Endothelial cell of umbilical vein (primary cell): Measurements from ENCODE around the gene METTL9. TPM values are rescaled to one million over a fixed set of nuclear protein-coding genes. Genes with fewer than 3 reads are reported as not detected.

Source experiments
- BruUV-seq: library from RNA; stranded (reverse); fragments of 400-500 nt; replicated peaks from 2 replicates; lab custom pipeline; 2021; lab: Mats Ljungman, UMichigan
- CTCF ChIA-PET: fragments of 300-600, 350-600 bp; sonication (Branson Sonifier 250); formaldehyde crosslinking; loops from one replicate; lab custom pipeline; 2021; ENCODE audit warnings: antibody characterized with exemption, inconsistent platforms; lab: Charles Lee
- POLR2A ChIA-PET: fragments of 300-600, 350-600 bp; sonication (Branson Sonifier 250); formaldehyde crosslinking; loops from one replicate; lab custom pipeline; 2021; ENCODE audit warnings: antibody characterized with exemption, inconsistent platforms; lab: Charles Lee
- DNase-seq: peaks from one replicate; pipeline ENCODE4 v3.0.0-alpha.2; 2011; ENCODE audit warnings: low read depth, low spot score
- FAIRE-seq: peaks from 2 replicates; lab custom pipeline; 2011; peaks lifted over from hg19 to GRCh38; lab: Jason Lieb, UNC
- H2AFZ ChIP-seq: 2 replicates; pipeline ENCODE4 v1.6.0; 2012; ENCODE audit warnings: low read depth, low read length, control low read depth, inconsistent platforms
- H3K27ac ChIP-seq: 2 replicates; pipeline ENCODE4 v1.5.1; 2011; ENCODE audit warnings: low read depth, mild to moderate bottlenecking, control low read depth, low read length, moderate library complexity; ENCODE audit not compliant: insufficient read depth
- H3K27me3 ChIP-seq, 2 experiments: 2 replicates each; pipeline versions ENCODE4 v1.6.0 to v1.6.1; 2011; ENCODE audit warnings: low read length in 2 of 2, mixed read lengths in 1 of 2; ENCODE audit not compliant: control insufficient read depth in 2 of 2, insufficient read depth in 2 of 2
- H3K36me3 ChIP-seq, 2 experiments: 2 replicates in 1 of 2; 3 replicates in 1 of 2; pipeline ENCODE4 v1.5.1; 2011; ENCODE audit warnings: low read length in 2 of 2, mild to moderate bottlenecking in 1 of 2, moderate library complexity in 1 of 2; ENCODE audit not compliant: control insufficient read depth in 2 of 2, insufficient read depth in 2 of 2; ENCODE audit errors: extremely low read depth in 1 of 2
- H3K4me1 ChIP-seq: 3 replicates; pipeline ENCODE4 v1.5.1; 2011; ENCODE audit warnings: mild to moderate bottlenecking, low read length; ENCODE audit not compliant: control insufficient read depth, insufficient read depth; ENCODE audit errors: extremely low read depth
- H3K4me2 ChIP-seq: 2 replicates; pipeline ENCODE4 v1.6.1; 2011; ENCODE audit warnings: low read length, control low read depth, mixed read lengths; ENCODE audit not compliant: insufficient read depth
- H3K4me3 ChIP-seq, 3 experiments: fragments of 200-600 bp in 1 of 3; sonication (generic), shearing (Covaris generic) in 1 of 3; replicated peaks in 1 of 3; 2 replicates each; pipeline ENCODE4 v1.5.1; 2011 to 2016; ENCODE audit warnings: control low read depth in 3 of 3, low read length in 3 of 3, mild to moderate bottlenecking in 2 of 3, inconsistent platforms in 1 of 3, low read depth in 1 of 3, moderate library complexity in 1 of 3; ENCODE audit not compliant: insufficient read depth in 1 of 3
- H3K79me2 ChIP-seq: 2 replicates; pipeline ENCODE4 v1.6.0; 2012; ENCODE audit warnings: low read length, inconsistent platforms; ENCODE audit not compliant: control insufficient read depth, insufficient read depth
- H3K9ac ChIP-seq: replicated peaks from 2 replicates; pipeline ENCODE3; 2011; ENCODE audit warnings: low read length, control low read depth; ENCODE audit not compliant: insufficient read depth; ENCODE audit errors: extremely low read depth
- H3K9me1 ChIP-seq: replicated peaks from 3 replicates; pipeline ENCODE4 v1.6.0; 2011; ENCODE audit warnings: mild to moderate bottlenecking, low read length; ENCODE audit not compliant: control insufficient read depth, insufficient read depth; ENCODE audit errors: extremely low read depth
- H3K9me3 ChIP-seq: replicated peaks from 2 replicates; pipeline ENCODE4 v1.5.1; 2012; ENCODE audit warnings: low read length, inconsistent platforms; ENCODE audit not compliant: control insufficient read depth, insufficient read depth
- H4K20me1 ChIP-seq: replicated peaks from 2 replicates; pipeline ENCODE3; 2011; ENCODE audit warnings: mild to moderate bottlenecking, low read length; ENCODE audit not compliant: control insufficient read depth, insufficient read depth; ENCODE audit errors: extremely low read depth
- GATA2 ChIP-seq: IDR thresholded peaks from 2 replicates; pipeline ENCODE4 v1.7.0; 2011; ENCODE audit warnings: low read depth, mild to moderate bottlenecking, moderate library complexity, mixed read lengths, low read length; ENCODE audit not compliant: insufficient read length, insufficient read depth
- JUN ChIP-seq: IDR thresholded peaks from 2 replicates; pipeline ENCODE4 v1.6.1; 2011; ENCODE audit warnings: borderline replicate concordance, low read depth; ENCODE audit not compliant: insufficient read length, insufficient read depth
- dilution Hi-C: fragments of 300-500 bp; cut with MboI; formaldehyde crosslinking; loops from one replicate; pipeline ENCODE4 v1.15.0; 2019; ENCODE audit warnings: low sequenced_read_pairs; ENCODE audit not compliant: extremely low pct_ligation_motif_present
- intact Hi-C: fragments of 100-400 bp; cut with micrococcal nuclease; formaldehyde crosslinking; loops from one replicate; pipeline ENCODE4 v1.10.0; 2022
- polyA plus RNA-seq, 4 experiments: library from polyadenylated mRNA; depleted of rRNA in 3 of 4; stranded (reverse) in 3 of 4; unstranded in 1 of 4; fragments of >200 nt; gene quantifications; 2 replicates each; pipeline versions ENCODE4 v1.2.1 to v1.2.3, GENCODE V29; 2011 to 2012; ENCODE audit warnings: missing spikeins in 1 of 4
- total RNA-seq: library from RNA; stranded (reverse); gene quantifications from 2 replicates; pipeline ENCODE4 v1.2.3, GENCODE V29; 2021
- TF ChIP-seq, protein P1 (sequence below): IDR thresholded peaks from 2 replicates; pipeline ENCODE4 v1.6.1; 2011; ENCODE audit not compliant: insufficient read depth, insufficient read length
- TF ChIP-seq, protein P2 (sequence below), 2 donors: IDR thresholded peaks; 1 replicate in 1 of 2; 2 replicates in 1 of 2; pipeline ENCODE4 v1.5.1; 2011; ENCODE audit warnings: low read length in 2 of 2, mild to moderate bottlenecking in 2 of 2, moderate library complexity in 2 of 2, control low read depth in 1 of 2, inconsistent platforms in 1 of 2, low read depth in 1 of 2; ENCODE audit not compliant: insufficient read depth in 1 of 2; ENCODE audit errors: extremely low read depth in 1 of 2

Gene METTL9
- total and polyA plus RNA-seq, 2 donors (not counting 3 experiments of a cell fraction or from before 2014, with no cell fraction given), result 53.8 to 121 TPM

DNA sequence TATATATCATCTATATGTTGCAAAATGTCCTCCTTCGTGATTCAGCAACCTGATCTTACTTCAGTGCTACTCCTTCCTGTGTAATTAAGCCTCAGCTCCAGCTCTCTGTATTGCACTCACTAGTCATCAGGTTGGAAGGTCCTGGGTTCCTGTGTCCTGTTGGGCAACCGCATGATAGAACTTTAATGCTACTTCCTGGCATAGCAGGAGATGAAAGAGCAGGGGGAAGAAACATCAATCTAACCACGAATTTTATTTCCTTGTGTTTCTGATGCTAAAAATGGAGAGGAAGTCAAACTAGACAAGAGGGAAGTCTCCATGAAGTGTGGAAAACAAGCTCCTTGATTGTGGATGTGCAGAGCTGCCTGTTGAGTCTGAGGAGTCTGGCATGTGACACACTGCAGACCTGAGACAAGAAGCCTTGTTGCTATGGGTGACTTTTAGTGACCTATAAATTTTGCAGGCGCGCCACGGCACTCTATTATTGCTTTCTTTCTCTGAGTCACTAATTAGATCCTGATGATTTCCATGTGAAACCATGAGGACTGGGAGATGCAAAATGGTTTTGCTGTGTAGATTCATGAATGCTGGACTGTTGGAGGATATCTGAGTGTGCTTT lies 27.4 kb downstream of the METTL9 start:
- Histone ChIP-seq H3K79me2 (peaks cover 5% of the 10 kb centered on the region), H3K9ac (no peak overlapping the region), H2AFZ (no peak overlapping the region), H3K9me1 (no peaks in the 10 kb centered on the region), H3K27me3 (no peaks in the 10 kb centered on the region), H3K4me1 (peaks cover 14% of the 10 kb centered on the region), H3K4me2 (peak overlapping the region; percentile 20), H3K27ac (peak overlapping the region; percentile 54), H4K20me1 (no peaks in the 10 kb centered on the region), H3K9me3 (no peaks in the 10 kb centered on the region), H3K36me3 (peaks cover 4 to 9% of the 10 kb centered on the region in 2 experiments), H3K4me3 (no peak overlapping the region)
- ChIA-PET CTCF (interaction anchor here (0.5 to 1.7 kb wide), 6 partner anchors 11 to 35 kb away, joined by 3 to 5 read pairs (median 3); no protein-coding TSS in a partner anchor), POLR2A (no interaction called here)
- peak; percentile 68 for DNase-seq
- FAIRE-seq, result peak; percentile 92
- BruUV-seq, result no TSS peak
- intact Hi-C loops (loop anchor here (1.0 to 10.0 kb wide), 2 partner anchors 27 to 1438 kb away; partner anchors contain the start of gene METTL9), dilution Hi-C loops (no loop called here)
- TF ChIP-seq, protein P1, sequence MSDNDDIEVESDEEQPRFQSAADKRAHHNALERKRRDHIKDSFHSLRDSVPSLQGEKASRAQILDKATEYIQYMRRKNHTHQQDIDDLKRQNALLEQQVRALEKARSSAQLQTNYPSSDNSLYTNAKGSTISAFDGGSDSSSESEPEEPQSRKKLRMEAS, result no peak
- TF ChIP-seq JUN, result peak; percentile 33

DNA sequence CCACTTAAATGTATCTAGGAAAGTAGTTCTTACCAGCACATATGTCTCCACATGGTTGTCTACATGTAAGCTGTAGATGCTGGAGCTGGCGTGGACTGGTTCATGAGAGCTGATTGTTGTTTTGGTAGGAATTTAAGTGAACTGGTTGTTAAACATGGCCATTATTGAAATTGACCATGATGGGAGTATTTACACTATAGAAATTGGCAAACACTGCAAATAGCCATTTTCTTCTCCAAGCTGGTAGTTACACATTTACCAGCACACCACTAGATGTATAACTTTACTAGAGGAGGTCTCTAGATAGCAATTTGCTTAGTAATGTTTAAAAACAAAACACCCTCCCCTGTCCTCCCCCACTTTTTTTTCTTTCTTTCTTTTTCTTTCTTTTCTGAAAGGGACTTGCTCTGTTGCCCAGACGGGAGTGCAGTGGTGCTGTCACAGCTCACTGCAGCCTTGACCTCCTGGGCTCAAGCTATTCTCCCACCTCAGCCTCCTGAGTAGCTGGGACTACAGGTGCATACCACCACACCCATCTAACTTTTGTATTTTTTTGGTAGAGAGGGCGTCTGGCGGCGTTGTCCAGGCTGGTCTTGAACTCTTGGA lies 28.8 kb downstream of the METTL9 start:
- POLR2A ChIA-PET, result no interaction called here
- no peak overlapping the region for H3K4me3 ChIP-seq
- H3K9ac ChIP-seq, result no peak overlapping the region
- no peaks in the 10 kb centered on the region for H3K27me3 ChIP-seq
- BruUV-seq, result no TSS peak
- intact Hi-C loops (loop anchor here (10.0 kb wide), 1 partner anchor 1437 kb away; no protein-coding TSS in a partner anchor), dilution Hi-C loops (no loop called here)
- H2AFZ ChIP-seq, result no peak overlapping the region
- H3K27ac ChIP-seq, result no peak overlapping the region
- DNase-seq (no peak), FAIRE-seq (no peak)
- no peaks in the 10 kb centered on the region for H4K20me1 ChIP-seq
- no peaks in the 10 kb centered on the region for H3K9me3 ChIP-seq
- TF ChIP-seq JUN (no peak), GATA2 (no peak)
- TF ChIP-seq, protein P1, result no peak
- TF ChIP-seq, protein P2, sequence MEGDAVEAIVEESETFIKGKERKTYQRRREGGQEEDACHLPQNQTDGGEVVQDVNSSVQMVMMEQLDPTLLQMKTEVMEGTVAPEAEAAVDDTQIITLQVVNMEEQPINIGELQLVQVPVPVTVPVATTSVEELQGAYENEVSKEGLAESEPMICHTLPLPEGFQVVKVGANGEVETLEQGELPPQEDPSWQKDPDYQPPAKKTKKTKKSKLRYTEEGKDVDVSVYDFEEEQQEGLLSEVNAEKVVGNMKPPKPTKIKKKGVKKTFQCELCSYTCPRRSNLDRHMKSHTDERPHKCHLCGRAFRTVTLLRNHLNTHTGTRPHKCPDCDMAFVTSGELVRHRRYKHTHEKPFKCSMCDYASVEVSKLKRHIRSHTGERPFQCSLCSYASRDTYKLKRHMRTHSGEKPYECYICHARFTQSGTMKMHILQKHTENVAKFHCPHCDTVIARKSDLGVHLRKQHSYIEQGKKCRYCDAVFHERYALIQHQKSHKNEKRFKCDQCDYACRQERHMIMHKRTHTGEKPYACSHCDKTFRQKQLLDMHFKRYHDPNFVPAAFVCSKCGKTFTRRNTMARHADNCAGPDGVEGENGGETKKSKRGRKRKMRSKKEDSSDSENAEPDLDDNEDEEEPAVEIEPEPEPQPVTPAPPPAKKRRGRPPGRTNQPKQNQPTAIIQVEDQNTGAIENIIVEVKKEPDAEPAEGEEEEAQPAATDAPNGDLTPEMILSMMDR (IDR thresholded peaks at IDR 0.05; ENCODE audit: extremely low read depth in 1 of 2, insufficient read depth in 1 of 2, low read depth in 1 of 2, low read length in 2 of 2), result no peak
- H3K9me1 ChIP-seq, result no peaks in the 10 kb centered on the region
- peaks cover 1% of the 10 kb centered on the region for H3K79me2 ChIP-seq
- CTCF ChIA-PET, result no interaction called here
- peaks cover 4 to 9% of the 10 kb centered on the region in 2 experiments for H3K36me3 ChIP-seq
- H3K4me1 ChIP-seq, result peaks cover 14% of the 10 kb centered on the region
- no peak overlapping the region for H3K4me2 ChIP-seq
